ENCODE data around the gene PYY.

DNA sequence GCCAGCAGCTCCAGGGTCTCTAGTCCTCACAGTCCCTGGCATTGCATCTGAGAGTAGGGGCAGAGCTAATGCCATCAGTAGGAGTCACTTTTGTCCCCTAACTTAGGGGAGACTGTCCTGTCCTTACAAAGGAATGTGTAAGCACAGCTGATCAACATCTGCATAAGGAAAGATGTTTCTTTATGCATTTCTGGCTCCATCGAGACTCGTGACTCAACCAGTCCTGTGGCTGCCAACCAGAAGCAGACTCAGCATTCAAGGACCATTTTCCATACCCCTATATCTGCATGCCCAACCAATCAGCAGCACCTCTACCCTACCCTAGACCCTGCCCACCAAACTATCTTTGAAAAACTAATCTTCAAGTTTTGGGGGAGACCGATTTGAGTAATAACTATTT, 38.2 kb downstream of the PYY start:
- TF ChIP-seq, protein P1, sequence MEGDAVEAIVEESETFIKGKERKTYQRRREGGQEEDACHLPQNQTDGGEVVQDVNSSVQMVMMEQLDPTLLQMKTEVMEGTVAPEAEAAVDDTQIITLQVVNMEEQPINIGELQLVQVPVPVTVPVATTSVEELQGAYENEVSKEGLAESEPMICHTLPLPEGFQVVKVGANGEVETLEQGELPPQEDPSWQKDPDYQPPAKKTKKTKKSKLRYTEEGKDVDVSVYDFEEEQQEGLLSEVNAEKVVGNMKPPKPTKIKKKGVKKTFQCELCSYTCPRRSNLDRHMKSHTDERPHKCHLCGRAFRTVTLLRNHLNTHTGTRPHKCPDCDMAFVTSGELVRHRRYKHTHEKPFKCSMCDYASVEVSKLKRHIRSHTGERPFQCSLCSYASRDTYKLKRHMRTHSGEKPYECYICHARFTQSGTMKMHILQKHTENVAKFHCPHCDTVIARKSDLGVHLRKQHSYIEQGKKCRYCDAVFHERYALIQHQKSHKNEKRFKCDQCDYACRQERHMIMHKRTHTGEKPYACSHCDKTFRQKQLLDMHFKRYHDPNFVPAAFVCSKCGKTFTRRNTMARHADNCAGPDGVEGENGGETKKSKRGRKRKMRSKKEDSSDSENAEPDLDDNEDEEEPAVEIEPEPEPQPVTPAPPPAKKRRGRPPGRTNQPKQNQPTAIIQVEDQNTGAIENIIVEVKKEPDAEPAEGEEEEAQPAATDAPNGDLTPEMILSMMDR (IDR thresholded peaks at IDR 0.05) = no peak
- TF ChIP-seq POLR2AphosphoS5 (IDR thresholded peaks at IDR 0.05) = no peak
